Activated T-cell treated with anti-CD3 and anti-CD28 coated beads, Interleukin-2, amount 50 U/mL, for 4 hours (primary cell): ENCODE results near the gene ZFP62. TPM values are rescaled to one million over a fixed set of nuclear protein-coding genes. Genes with fewer than 3 reads are reported as not detected.
"Not testable (repeated sequence)": the region's sequence is repeated elsewhere in the genome, so short reads cannot be mapped to it uniquely, and the experiment has no call there.

Source experiments
- ATAC-seq, 2 donors: fragments of 200-7000 bp; cut with Tn5 transposase; one replicate each; pipeline ENCODE4 v1.10.0; 2021
- DNase-seq: peaks from one replicate; pipeline ENCODE4 v3.0.0-alpha.2; 2020
- H3K27me3 Mint-ChIP-seq: one replicate; pipeline ENCODE4 v1.8.0; 2021; ENCODE audit warnings: low read depth, mixed read lengths
- H3K36me3 Mint-ChIP-seq: one replicate; pipeline ENCODE4 v1.8.0; 2022; ENCODE audit warnings: mixed read lengths; ENCODE audit not compliant: insufficient read depth
- H3K4me1 Mint-ChIP-seq: one replicate; pipeline ENCODE4 v1.8.0; 2021; ENCODE audit warnings: low read depth, mixed read lengths
- H3K4me3 Mint-ChIP-seq: one replicate; pipeline ENCODE4 v1.8.0; 2021; ENCODE audit warnings: mild to moderate bottlenecking, moderate library complexity, mixed read lengths
- H3K9me3 Mint-ChIP-seq: one replicate; pipeline ENCODE4 v1.8.0; 2021; ENCODE audit warnings: mixed read lengths
- total RNA-seq, 3 donors: library from RNA; stranded (reverse); gene quantifications; one replicate each; pipeline ENCODE4 v1.2.1, GENCODE V29; 2021

ZFP62 gene
- total RNA-seq, 3 donors from 2014 or later = 20.6 to 23.0 (median 22.4) TPM

DNA sequence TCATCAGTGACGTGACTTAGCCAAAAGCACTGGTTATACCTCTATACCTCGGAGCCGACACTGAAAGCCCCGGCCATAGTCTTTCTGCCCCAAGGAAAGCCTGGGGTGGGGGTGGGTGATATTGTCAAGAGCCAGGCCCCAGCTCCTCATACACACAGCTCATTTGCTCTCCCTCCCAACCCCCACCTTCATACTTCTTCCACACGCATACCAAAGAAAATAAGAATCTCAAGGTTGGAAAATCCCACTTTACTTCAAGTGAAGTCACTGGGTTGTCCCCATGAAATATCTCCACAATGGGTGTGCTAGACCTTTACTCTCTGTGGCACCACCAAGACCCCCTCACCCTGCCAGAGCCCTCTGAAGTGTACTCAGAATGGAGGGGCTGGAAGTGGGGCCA lies 31.4 kb downstream of the ZFP62 start:
- Mint-ChIP-seq H3K27me3 (no peaks in the 10 kb centered on the region), H3K4me3 (peak overlapping the region; percentile 99), H3K9me3 (peaks cover 4% of the 10 kb centered on the region), H3K36me3 (peaks cover 20% of the 10 kb centered on the region), H3K4me1 (peaks cover 63% of the 10 kb centered on the region)
- DNase-seq (no peak), ATAC-seq (no peak)

DNA sequence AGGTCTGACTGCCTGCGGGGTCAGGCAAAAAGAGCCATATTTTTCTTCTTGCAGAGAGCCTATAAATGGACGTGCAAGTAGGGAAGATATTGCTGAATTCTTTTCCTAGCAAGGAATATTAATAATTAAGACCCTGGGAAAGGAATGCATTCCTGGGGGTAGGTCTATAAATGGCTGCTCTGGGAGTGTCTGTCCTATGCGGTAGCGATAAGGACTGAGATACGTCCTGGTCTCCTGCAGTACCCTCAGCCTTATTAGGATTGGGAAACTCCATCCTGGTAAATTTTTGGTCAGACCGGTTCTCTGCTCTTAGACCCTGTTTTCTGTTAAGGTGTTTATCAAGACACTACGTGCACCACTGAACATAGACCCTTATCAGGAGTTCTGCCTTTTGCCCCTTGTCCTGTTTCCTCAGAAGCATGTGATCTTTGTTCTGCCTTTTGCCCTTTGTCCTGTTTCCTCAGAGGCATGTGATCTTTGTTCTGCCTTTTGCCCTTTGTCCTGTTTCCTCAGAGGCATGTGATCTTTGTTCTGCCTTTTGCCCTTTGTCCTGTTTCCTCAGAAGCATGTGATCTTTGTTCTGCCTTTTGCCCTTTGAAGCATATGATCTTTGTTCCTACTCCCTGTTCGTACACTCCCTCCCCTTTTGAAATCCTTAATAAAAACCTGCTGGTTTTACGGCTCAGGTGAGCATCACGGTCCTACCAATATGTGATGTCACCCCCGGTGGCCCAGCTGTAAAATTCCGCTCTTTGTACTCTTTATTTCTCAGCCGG lies 32.1 kb downstream of the ZFP62 start:
- not testable (repeated sequence) for H3K9me3 Mint-ChIP-seq, DNase-seq, ATAC-seq, H3K27me3 Mint-ChIP-seq
- Mint-ChIP-seq H3K36me3 (peaks cover 13% of the 10 kb centered on the region), H3K4me3 (peak overlapping the region; percentile 53), H3K4me1 (peaks cover 62% of the 10 kb centered on the region)

DNA sequence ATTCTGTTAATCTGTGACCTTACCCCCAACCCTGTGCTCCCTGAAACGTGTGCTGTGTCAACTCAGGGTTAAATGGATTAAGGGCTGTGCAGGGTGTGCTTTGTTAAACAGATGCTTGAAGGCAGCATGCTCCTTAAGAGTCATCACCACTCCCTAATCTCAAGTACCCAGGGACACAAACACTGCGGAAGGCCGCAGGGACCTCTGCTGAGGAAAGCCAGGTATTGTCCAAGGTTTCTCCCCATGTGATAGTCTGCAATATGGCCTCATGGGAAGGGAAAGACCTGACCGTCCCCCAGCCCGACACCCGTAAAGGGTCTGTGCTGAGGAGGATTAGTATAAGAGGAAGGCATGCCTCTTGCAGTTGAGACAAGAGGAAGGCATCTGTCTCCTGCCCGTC lies 33.7 kb downstream of the ZFP62 start:
- Mint-ChIP-seq H3K36me3 (peaks cover 13% of the 10 kb centered on the region), H3K4me1 (peaks cover 49% of the 10 kb centered on the region)
- H3K9me3 Mint-ChIP-seq, ATAC-seq, DNase-seq, H3K4me3 Mint-ChIP-seq, H3K27me3 Mint-ChIP-seq: not testable (repeated sequence)

DNA sequence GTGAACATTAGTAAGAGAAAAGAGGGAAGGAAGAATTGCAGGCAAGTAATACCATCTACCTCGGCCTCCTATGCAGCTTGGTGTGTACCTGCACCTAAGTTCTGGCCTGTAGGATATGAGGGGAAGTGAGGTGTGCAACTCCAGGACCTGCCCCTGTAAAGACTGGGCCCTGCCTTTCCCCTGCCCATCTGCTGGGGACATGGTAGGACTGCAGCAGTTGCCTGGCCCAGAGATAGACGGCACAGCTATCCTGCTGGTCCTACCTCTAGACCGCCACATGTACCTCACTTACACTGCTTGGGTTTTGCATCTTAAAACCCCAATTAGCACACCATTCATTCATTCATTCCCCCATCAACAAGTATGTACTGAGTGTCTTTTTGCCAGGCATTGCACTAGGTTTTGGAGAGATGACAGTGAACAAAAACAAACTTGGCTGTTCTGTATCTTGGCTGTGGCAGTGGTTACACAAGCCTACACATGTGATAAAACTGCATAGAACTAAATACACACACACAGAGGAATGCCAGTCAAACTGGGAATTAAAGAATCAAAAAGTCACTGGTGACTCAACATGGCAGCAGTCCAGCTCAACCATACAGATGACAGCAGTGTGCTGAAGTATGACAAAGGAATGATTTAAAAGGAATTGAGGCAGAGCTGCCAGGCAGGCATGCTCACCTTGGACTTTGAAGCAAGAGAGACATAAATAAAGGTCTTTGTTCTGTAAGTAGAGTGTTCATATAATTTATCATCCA lies 35.1 kb downstream of the ZFP62 start:
- H3K4me1 Mint-ChIP-seq = peaks cover 42% of the 10 kb centered on the region
- H3K27me3 Mint-ChIP-seq = no peaks in the 10 kb centered on the region
- peak; percentile 58 to 70 for ATAC-seq
- no peak overlapping the region for H3K4me3 Mint-ChIP-seq
- peaks cover 13% of the 10 kb centered on the region for H3K36me3 Mint-ChIP-seq
- peaks cover 4% of the 10 kb centered on the region for H3K9me3 Mint-ChIP-seq
- DNase-seq = no peak

DNA sequence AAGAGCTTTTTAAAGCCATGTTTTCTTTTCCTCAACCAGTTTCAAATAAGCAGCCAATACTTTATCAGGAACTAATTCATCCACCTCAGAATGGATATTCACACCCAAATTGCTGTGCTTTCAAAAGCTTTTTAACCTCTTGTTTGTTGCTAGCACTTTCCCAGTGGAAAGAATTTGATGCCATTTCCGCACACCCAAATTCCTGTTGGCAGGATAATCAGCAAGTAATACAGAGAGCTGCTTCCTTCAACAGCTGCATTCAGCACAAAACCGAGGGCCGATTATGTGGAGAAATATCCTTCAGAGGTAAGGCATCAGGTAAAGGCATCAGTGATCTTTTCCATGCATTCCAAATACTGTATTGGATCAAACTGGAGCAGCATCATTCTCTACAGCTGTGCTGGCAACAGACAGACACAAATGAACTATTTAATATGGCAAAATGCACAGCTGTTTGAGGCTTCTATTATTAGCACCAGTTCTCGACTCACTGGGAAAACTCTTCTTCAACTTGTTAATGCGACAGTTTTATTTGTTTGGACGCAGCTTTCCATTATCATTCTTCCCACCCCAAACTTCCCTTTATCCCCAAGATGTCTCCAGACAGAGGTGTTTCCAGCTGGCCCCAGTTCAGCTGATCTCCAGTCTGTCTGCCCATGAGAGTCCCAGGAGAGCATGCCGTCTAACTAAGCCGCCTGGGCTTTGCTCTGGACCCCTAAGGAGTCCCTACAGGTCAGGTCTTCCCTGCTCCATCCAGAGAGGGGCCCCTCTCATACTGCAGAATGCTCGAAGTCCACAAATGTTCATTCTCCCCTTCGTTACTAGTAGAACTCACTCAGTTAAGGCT lies 36.2 kb downstream of the ZFP62 start:
- Mint-ChIP-seq H3K4me1 (peaks cover 33% of the 10 kb centered on the region), H3K4me3 (no peak overlapping the region), H3K27me3 (no peaks in the 10 kb centered on the region), H3K36me3 (peaks cover 8% of the 10 kb centered on the region), H3K9me3 (peaks cover 4% of the 10 kb centered on the region)
- ATAC-seq (no peak), DNase-seq (no peak)

DNA sequence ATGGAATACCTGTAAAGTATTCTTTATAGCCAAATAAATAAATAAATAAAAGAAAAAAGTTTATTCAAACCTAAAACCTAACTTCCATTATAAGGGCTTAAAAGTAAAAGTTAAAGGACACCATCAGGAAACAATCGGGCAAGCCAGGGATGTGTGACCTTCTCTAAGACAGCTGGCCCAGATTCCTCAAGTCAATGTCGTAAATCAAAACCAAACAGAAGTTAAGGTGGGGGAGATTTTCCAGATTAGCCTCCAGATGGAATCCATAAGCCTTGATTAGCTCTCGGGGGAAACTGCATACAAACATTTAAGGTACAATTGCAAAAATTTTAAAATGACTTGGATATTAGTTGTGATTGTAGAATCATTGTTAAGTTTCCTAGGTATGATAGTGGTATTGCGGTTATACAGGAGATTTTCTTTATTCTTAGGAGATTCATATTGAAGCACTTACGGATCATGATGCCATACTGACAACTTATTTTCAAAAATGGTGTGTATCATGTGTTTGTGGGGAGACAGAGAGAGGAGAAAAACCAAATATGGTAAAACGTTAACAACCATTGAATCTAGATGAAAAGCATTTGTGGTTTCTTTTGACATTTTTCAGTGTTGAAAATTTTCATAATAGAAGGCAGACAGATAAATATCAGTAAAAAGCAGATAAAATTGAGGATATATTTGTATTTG lies 37.0 kb downstream of the ZFP62 start:
- peaks cover 27% of the 10 kb centered on the region for H3K4me1 Mint-ChIP-seq
- peak in 1 of 2 donors; percentile 18 for ATAC-seq
- no peak for DNase-seq
- H3K27me3 Mint-ChIP-seq = no peaks in the 10 kb centered on the region
- H3K4me3 Mint-ChIP-seq = no peak overlapping the region
- peaks cover 3% of the 10 kb centered on the region for H3K36me3 Mint-ChIP-seq
- H3K9me3 Mint-ChIP-seq = peaks cover under 1% of the 10 kb centered on the region

DNA sequence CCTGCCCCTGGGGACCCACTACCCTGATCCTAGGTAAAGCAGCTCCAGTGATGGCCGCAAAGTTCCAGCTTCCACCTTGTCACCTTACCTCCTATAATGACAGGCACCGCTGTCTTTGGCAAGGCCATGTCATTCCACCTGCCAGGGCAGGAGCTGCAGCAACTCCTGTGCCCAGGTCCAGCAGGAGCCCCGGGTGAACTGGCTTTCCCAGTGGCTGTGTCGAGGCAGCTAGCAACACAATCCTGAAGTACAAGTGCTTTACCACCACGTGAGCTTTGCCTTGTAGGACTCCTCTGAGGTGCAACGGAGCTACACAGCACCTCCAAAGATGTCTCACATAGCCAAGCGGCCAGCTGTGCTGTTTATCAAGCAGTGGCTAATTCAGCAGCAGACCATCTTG lies 37.7 kb downstream of the ZFP62 start:
- Mint-ChIP-seq H3K36me3 (peaks cover 3% of the 10 kb centered on the region), H3K27me3 (no peaks in the 10 kb centered on the region), H3K4me3 (no peak overlapping the region), H3K4me1 (peaks cover 30% of the 10 kb centered on the region), H3K9me3 (no peaks in the 10 kb centered on the region)
- no peak for ATAC-seq
- DNase-seq = no peak

DNA sequence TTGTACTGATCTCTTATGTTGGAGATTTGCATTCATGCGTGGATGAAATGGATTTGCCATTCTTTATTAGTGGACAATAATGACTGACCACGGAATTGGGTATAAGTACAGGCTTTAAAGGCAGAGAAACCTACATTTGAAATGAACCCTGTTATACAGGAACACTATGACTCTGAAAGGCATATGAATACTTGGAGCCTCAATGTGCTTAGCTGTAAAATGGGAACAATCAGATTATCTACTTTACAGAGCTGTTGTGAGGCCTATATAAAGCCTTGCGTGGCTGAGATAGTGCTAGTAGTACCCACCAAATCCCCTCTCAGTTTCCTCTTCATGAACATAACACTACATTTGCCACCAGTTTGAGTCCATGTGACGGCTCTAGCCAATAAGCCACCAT lies 39.5 kb downstream of the ZFP62 start:
- Mint-ChIP-seq H3K9me3 (no peaks in the 10 kb centered on the region), H3K27me3 (no peaks in the 10 kb centered on the region), H3K36me3 (peaks cover 3% of the 10 kb centered on the region), H3K4me1 (peaks cover 45% of the 10 kb centered on the region), H3K4me3 (no peak overlapping the region)
- ATAC-seq (no peak), DNase-seq (no peak)

DNA sequence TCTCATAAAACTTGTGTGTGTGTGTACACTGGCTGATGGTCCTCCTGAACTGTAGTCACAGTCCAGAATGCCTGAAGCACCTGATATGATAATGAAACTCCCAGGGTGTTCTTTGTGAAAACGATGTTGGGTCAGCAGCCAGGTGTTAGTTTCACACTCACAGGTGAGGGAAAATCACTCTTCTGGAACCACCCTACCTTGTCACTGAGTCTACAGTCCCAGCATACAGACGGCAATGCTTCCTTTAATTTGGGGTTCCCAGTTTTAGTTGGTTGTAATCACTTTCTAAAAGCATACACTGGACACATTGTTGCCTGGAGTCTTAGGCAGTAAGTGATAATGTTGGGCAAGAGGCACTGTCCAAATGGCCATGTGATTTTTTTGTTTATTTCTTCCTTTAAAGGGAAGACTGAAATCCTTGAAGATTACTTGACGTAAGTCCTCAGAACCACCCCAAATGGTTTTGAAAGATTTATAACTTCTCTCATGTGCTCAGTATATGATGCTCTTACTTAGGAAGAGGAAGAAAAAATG lies 40.2 kb downstream of the ZFP62 start:
- no peaks in the 10 kb centered on the region for H3K36me3 Mint-ChIP-seq
- DNase-seq (no peak), ATAC-seq (no peak)
- H3K4me3 Mint-ChIP-seq = no peak overlapping the region
- peaks cover 41% of the 10 kb centered on the region for H3K4me1 Mint-ChIP-seq
- no peaks in the 10 kb centered on the region for H3K9me3 Mint-ChIP-seq
- no peaks in the 10 kb centered on the region for H3K27me3 Mint-ChIP-seq

DNA sequence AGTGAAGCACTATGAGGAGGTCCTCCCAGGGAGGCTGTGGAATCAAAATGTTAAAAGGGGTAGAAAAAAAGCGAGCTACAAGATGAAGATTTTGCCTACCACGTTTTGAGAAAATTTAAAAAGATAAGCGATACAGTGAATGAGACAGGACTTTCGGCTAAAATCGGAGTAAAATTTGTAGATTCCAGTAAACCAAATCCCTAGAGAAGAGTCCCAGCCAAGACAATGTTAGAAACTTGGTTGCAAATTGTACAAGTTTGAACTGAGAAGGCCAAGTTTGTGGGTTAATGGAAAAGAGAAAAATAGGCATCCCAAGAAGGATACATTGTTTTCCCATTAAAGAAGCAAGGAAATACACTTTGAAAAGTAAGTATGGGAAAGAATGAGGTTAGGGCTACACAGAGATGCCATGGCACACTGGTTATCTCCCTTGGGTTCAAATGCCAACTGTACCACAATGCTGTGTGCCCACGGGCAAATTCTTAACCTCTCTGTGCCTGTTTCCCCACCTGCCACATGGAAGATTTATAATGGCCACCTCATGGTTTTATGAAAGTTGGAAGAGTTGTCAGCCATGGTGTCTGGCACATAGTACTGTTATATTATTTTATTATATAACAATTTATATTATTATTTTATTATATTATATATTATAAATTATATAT lies 42.3 kb downstream of the ZFP62 start:
- DNase-seq (no peak), ATAC-seq (no peak)
- no peaks in the 10 kb centered on the region for H3K9me3 Mint-ChIP-seq
- no peaks in the 10 kb centered on the region for H3K27me3 Mint-ChIP-seq
- no peak overlapping the region for H3K4me3 Mint-ChIP-seq
- H3K4me1 Mint-ChIP-seq = peaks cover 38% of the 10 kb centered on the region
- no peaks in the 10 kb centered on the region for H3K36me3 Mint-ChIP-seq

DNA sequence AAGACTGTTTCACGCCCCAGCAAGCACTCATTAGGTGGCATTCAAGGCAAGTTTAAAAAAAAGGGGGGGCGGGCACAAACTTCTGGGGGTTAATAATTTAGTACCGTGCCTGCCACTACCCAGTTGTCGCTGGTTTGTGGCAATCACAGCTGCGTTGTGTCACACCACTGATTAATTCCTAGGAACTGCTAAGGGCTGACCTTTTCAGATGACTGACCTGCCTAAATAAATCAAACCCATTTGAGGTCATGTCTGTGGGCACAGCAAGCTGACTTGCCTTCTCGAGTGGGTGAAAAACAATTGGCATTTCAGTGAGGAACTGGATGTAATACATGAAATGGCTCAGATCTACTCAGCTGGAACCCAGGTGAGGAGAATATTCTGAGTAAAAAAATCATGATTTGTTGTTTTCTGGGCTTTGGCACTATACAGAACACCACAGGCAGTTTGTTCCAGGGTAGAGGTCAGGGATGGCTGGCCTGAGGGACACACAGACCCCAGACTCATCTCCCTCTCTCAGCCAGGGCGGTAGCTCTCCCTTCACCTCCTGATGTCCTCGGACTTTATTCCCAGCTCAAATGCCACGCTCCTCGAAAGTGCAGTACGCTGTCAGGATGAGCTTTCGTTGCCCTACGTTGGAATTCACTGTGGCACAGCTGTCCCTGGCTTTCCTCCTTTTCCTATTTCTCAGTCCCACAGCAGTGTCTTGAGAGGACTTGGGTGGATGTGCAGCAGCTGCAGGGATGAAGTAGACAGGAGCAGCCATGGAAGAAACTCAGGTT lies 43.0 kb downstream of the ZFP62 start:
- no peak for ATAC-seq
- Mint-ChIP-seq H3K4me3 (no peak overlapping the region), H3K27me3 (no peaks in the 10 kb centered on the region), H3K9me3 (no peaks in the 10 kb centered on the region), H3K4me1 (peaks cover 45% of the 10 kb centered on the region), H3K36me3 (no peaks in the 10 kb centered on the region)
- DNase-seq = no peak

DNA sequence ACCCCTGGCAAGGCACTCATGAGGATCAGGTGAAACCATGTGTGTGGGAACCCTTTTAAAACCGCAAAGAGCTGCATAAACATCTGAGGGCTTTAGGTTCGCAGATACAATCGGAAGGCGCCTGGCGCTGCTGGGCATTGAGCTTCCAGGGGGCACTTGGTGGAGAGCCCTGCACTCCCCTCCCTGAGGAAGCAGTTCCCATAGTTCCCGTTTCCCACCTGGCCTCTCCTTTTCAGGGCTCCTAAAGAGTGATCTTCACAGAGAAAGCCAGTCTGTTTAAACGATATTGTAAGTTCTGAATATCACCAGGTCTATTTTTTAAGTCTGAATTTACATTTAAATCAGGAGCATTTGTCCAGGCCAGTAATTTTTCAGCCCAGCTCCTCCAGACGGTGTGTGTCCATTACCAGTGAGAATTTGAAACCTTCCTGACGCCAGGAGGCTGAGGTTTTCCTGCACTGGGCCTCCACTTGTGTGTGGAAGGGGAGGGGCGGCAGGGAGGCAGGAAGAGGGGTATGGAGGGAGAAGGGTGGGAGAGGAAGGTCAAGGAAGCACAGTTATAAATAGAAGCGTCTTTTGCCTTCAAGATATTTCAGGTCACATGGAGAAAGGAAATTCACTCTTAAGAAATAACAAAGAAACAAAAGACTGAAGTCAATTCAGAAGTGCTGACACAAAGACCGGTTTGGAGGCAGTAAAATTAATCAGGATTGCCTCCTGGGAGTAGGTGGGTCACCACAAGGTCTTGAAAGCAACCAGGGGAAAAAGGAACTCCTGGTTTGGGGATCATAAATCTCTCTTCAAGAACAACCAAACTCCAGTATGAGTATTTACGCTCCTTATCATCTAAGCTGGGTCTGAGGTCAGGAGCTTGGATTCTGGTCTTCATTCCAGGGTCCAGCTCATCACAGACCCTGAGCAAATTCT lies 44.2 kb downstream of the ZFP62 start:
- Mint-ChIP-seq H3K4me3 (peak overlapping the region; percentile 51), H3K36me3 (no peaks in the 10 kb centered on the region), H3K4me1 (peaks cover 52% of the 10 kb centered on the region), H3K27me3 (no peaks in the 10 kb centered on the region), H3K9me3 (no peaks in the 10 kb centered on the region)
- ATAC-seq (peak; percentile 51 to 59), DNase-seq (no peak)
